GM18505 (cell line): ENCODE data around the gene APBA2.

Source experiments
- ATAC-seq: cut with Tn5 transposase; IDR thresholded peaks from one replicate; pipeline ENCODE4 v1.9.1; 2021; ENCODE audit not compliant: unreplicated experiment
- POLR2A ChIP-seq: IDR thresholded peaks from 4 replicates; pipeline ENCODE4 v1.6.1; 2011; ENCODE audit warnings: borderline replicate concordance; ENCODE audit not compliant: insufficient read depth, insufficient read length; ENCODE audit errors: extremely low read depth

The APBA2 gene

GRCh38 chr15:28933710-28934445 lies 48.1 kb downstream of the APBA2 start:
- no peak for ATAC-seq
- TF ChIP-seq POLR2A, result no peak

GRCh38 chr15:28934645-28935044 lies 48.9 kb downstream of the APBA2 start:
- no peak for TF ChIP-seq POLR2A
- no peak for ATAC-seq

- no peak for TF ChIP-seq POLR2A
- no peak for ATAC-seq
Measured at GRCh38 chr15:28935316-28935715, 49.5 kb downstream of the APBA2 start.

- no peak for ATAC-seq
Measured at GRCh38 chr15:28936081-28936480, 50.3 kb downstream of the APBA2 start.

GRCh38 chr15:28936481-28936881 lies 50.7 kb downstream of the APBA2 start:
- no peak for TF ChIP-seq POLR2A
- no peak for ATAC-seq

More at GRCh38 chr15:28936081-28936480, 50.3 kb downstream of the APBA2 start:
- no peak for TF ChIP-seq POLR2A

- no peak for TF ChIP-seq POLR2A
Measured at GRCh38 chr15:28937271-28937670, 51.5 kb downstream of the APBA2 start.

GRCh38 chr15:28942046-28942445 lies 56.3 kb downstream of the APBA2 start:
- no peak for ATAC-seq

More at GRCh38 chr15:28937271-28937670, 51.5 kb downstream of the APBA2 start:
- ATAC-seq, result no peak

GRCh38 chr15:28942571-28942970 lies 56.8 kb downstream of the APBA2 start:
- ATAC-seq, result no peak
- TF ChIP-seq POLR2A, result no peak

More at GRCh38 chr15:28942046-28942445, 56.3 kb downstream of the APBA2 start:
- no peak for TF ChIP-seq POLR2A

GRCh38 chr15:28943146-28943545 lies 57.4 kb downstream of the APBA2 start:
- TF ChIP-seq POLR2A, result no peak

GRCh38 chr15:28943611-28944230 lies 57.9 kb downstream of the APBA2 start:
- TF ChIP-seq POLR2A, result no peak
- ATAC-seq, result no peak

More at GRCh38 chr15:28943146-28943545, 57.4 kb downstream of the APBA2 start:
- no peak for ATAC-seq

GRCh38 chr15:28944286-28944685 lies 58.5 kb downstream of the APBA2 start:
- TF ChIP-seq POLR2A, result no peak

GRCh38 chr15:28944696-28945300 lies 59.0 kb downstream of the APBA2 start:
- no peak for ATAC-seq
- no peak for TF ChIP-seq POLR2A

More at GRCh38 chr15:28944286-28944685, 58.5 kb downstream of the APBA2 start:
- no peak for ATAC-seq

GRCh38 chr15:28945626-28946230 lies 60.0 kb downstream of the APBA2 start:
- ATAC-seq, result no peak
- TF ChIP-seq POLR2A, result no peak
